ENCODE results near the gene POM121C.
"Not testable (repeated sequence)": the region's sequence is repeated elsewhere in the genome, so short reads cannot be mapped to it uniquely, and the experiment has no call there.

DNA sequence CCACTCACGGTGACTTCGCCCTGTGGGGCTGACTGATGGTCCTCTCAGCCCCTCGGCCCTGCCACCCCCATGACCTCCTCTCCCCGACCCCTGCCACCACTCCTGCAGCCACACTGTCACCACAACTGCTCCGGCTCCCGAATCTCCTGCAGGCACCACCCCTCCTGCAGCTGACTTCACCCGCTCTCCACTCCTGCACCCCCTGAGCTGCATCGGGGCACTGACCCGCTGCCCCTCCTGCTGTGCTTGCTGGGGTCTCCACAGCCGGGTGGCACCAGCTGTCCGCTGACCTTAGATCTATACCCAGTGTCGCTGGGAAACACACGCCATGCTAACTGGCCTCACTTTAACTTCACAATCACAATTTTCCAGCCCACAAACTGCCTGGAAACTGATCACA, 65.9 kb downstream of the POM121C start:
- not testable (repeated sequence) for TF ChIP-seq CTCF (conservative IDR thresholded peaks at IDR 0.05); EZH2 (IDR thresholded peaks at IDR 0.05; ENCODE audit: low read depth)

All from PC-9 (cell line).